WTC11 (cell line): ENCODE results near the gene KCNJ1. TPM values are rescaled to one million over a fixed set of nuclear protein-coding genes. Genes with fewer than 3 reads are reported as not detected.
A peak's percentile ranks its signal among the peaks of the same experiment; 100 is the strongest.

Experiments used
- ATAC-seq: fragments of 200-7000 bp; cut with Tn5 transposase; 2 replicates; pipeline ENCODE4 v1.10.0; 2021; ENCODE audit warnings: mild to moderate bottlenecking, moderate library complexity
- CTCF ChIA-PET: fragments of 300-600 bp; sonication (Branson Sonifier 250); formaldehyde crosslinking; loops from one replicate; lab custom pipeline; 2021; ENCODE audit warnings: antibody characterized with exemption; lab: Charles Lee
- POLR2A ChIA-PET: fragments of 350-600 bp; sonication (Branson Sonifier 250); formaldehyde crosslinking; loops from one replicate; lab custom pipeline; 2021; ENCODE audit warnings: antibody characterized with exemption; lab: Charles Lee
- DNase-seq: peaks from one replicate; pipeline ENCODE4 v3.0.0; 2021; ENCODE audit warnings: low spot score
- H3K27ac Mint-ChIP-seq: 2 replicates; pipeline ENCODE4 v1.8.0; 2021; ENCODE audit warnings: mixed read lengths
- H3K27me3 Mint-ChIP-seq: 2 replicates; pipeline ENCODE4 v1.8.0; 2021; ENCODE audit warnings: low read depth, mild to moderate bottlenecking, moderate library complexity, mixed read lengths
- H3K36me3 Mint-ChIP-seq: 2 replicates; pipeline ENCODE4 v1.8.0; 2021; ENCODE audit warnings: mixed read lengths
- H3K4me1 Mint-ChIP-seq: 2 replicates; pipeline ENCODE4 v1.8.0; 2022; ENCODE audit warnings: mixed read lengths
- H3K4me3 Mint-ChIP-seq: 2 replicates; pipeline ENCODE4 v1.8.0; 2021; ENCODE audit warnings: mild to moderate bottlenecking, moderate library complexity, mixed read lengths
- H3K9me3 Mint-ChIP-seq: 2 replicates; pipeline ENCODE4 v1.8.0; 2021; ENCODE audit warnings: mixed read lengths
- CREM ChIP-seq: sonication (generic); formaldehyde crosslinking; IDR thresholded peaks from 2 replicates; pipeline ENCODE4 v1.8.1; 2022; ENCODE audit warnings: mild to moderate bottlenecking, missing genetic modification reagents, moderate library complexity
- ELF4 ChIP-seq: sonication (generic); formaldehyde crosslinking; IDR thresholded peaks from 2 replicates; pipeline ENCODE4 v1.8.1; 2022; ENCODE audit warnings: low read depth, mild to moderate bottlenecking, moderate library complexity, missing genetic modification reagents
- FOXP1 ChIP-seq: sonication (generic); formaldehyde crosslinking; IDR thresholded peaks from 2 replicates; pipeline ENCODE4 v1.8.0; 2022; ENCODE audit warnings: missing genetic modification reagents, mild to moderate bottlenecking, moderate library complexity, borderline replicate concordance
- GRHL2 ChIP-seq: fragments of 250-450 bp; sonication (Bioruptor Pico); IDR thresholded peaks from 2 replicates; pipeline ENCODE4 v1.8.0; 2022; ENCODE audit warnings: mild to moderate bottlenecking, moderate library complexity; ENCODE audit not compliant: insufficient replicate concordance, severe bottlenecking
- NFE2L1 ChIP-seq: sonication (generic); formaldehyde crosslinking; IDR thresholded peaks from 2 replicates; pipeline ENCODE4 v1.8.1; 2023; ENCODE audit warnings: missing genetic modification reagents
- NFYB ChIP-seq: sonication (generic); formaldehyde crosslinking; conservative IDR thresholded peaks from 2 replicates; pipeline ENCODE4 v1.8.0; 2022; ENCODE audit warnings: low read depth, missing genetic modification reagents
- PRRX2 ChIP-seq: fragments of 250-450 bp; sonication (Bioruptor Pico); IDR thresholded peaks from 2 replicates; pipeline ENCODE4 v1.8.0; 2021; ENCODE audit warnings: mild to moderate bottlenecking
- TCF7 ChIP-seq: sonication (generic); formaldehyde crosslinking; IDR thresholded peaks from 2 replicates; pipeline ENCODE4 v1.8.0; 2022; ENCODE audit warnings: mild to moderate bottlenecking, low read depth, missing genetic modification reagents, moderate library complexity
- ZNF121 ChIP-seq: sonication (generic); formaldehyde crosslinking; IDR thresholded peaks from 2 replicates; pipeline ENCODE4 v1.8.0; 2023; ENCODE audit warnings: missing genetic modification reagents
- ZNF232 ChIP-seq: sonication (generic); formaldehyde crosslinking; IDR thresholded peaks from 2 replicates; pipeline ENCODE4 v1.8.0; 2022; ENCODE audit warnings: mild to moderate bottlenecking, missing genetic modification reagents
- ZNF396 ChIP-seq: fragments of 250-450 bp; sonication (Bioruptor Pico); IDR thresholded peaks from 2 replicates; pipeline ENCODE4 v1.8.0; 2021; ENCODE audit warnings: mild to moderate bottlenecking, moderate library complexity, borderline replicate concordance
- ZNF671 ChIP-seq: fragments of 250-450 bp; sonication (Bioruptor Pico); IDR thresholded peaks from 2 replicates; pipeline ENCODE4 v1.8.0; 2021; ENCODE audit warnings: mild to moderate bottlenecking
- total RNA-seq: library from RNA; stranded (reverse); gene quantifications from 3 replicates; pipeline ENCODE4 v1.2.3, GENCODE V29; 2021
- TF ChIP-seq, protein P1 (sequence below): fragments of 250-450 bp; sonication (Bioruptor Pico); IDR thresholded peaks from 2 replicates; pipeline ENCODE4 v1.9.0; 2021; ENCODE audit warnings: moderate library complexity, mild to moderate bottlenecking, inconsistent platforms, borderline replicate concordance
- TF ChIP-seq, protein P2 (sequence below): fragments of 250-450 bp; sonication (Bioruptor Pico); IDR thresholded peaks from 2 replicates; pipeline ENCODE4 v1.8.0; 2021; ENCODE audit warnings: mild to moderate bottlenecking
- TF ChIP-seq, protein P3 (sequence below): sonication (generic); formaldehyde crosslinking; IDR thresholded peaks from 2 replicates; pipeline ENCODE4 v1.8.1; 2022; ENCODE audit warnings: mild to moderate bottlenecking, moderate library complexity, missing genetic modification reagents
- TF ChIP-seq, protein P4 (sequence below): sonication (generic); formaldehyde crosslinking; IDR thresholded peaks from 2 replicates; pipeline ENCODE4 v1.8.1; 2022; ENCODE audit warnings: missing genetic modification reagents, borderline replicate concordance
- TF ChIP-seq, protein P5 (sequence below): sonication (generic); formaldehyde crosslinking; IDR thresholded peaks from 2 replicates; pipeline ENCODE4 v1.8.0; 2022; ENCODE audit warnings: mild to moderate bottlenecking, missing genetic modification reagents
- TF ChIP-seq, protein P6 (sequence below): sonication (generic); formaldehyde crosslinking; IDR thresholded peaks from 2 replicates; pipeline ENCODE4 v1.8.1; 2023; ENCODE audit warnings: mild to moderate bottlenecking, missing genetic modification reagents
- TF ChIP-seq, protein P7 (sequence below): fragments of 250-450 bp; sonication (Bioruptor Pico); IDR thresholded peaks from 2 replicates; pipeline ENCODE4 v1.9.0; 2021; ENCODE audit warnings: mild to moderate bottlenecking, borderline replicate concordance
- TF ChIP-seq, protein P8 (sequence below): sonication (generic); formaldehyde crosslinking; IDR thresholded peaks from 2 replicates; pipeline ENCODE4 v1.8.1; 2022; ENCODE audit warnings: low read depth, mild to moderate bottlenecking, moderate library complexity, missing genetic modification reagents, borderline replicate concordance

KCNJ1 gene
- total RNA-seq, 1 experiment from 2014 or later, result 0.24 TPM

DNA sequence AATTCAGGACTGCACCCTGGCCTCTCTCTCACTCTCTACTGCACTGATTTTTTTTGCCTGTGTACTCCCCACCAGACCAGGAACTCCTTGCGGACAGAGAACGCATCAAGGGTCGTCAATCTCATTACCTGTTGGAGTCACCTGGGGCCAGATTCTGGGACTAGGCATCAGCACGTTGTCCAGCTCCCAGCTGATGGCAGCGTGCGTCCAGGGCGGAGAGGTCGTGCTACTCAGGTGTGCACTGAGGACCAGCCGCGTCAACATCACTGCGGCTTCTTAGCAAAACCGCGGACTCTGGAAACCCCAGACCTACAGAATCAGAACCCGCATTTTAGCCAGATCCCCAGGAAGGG, 37.2 kb upstream of the KCNJ1 start:
- ChIA-PET CTCF (interaction anchor here (1.0 to 10.5 kb wide), 9 partner anchors 15 to 747 kb away, joined by 3 to 245 read pairs (median 6); partner anchors contain the start of gene KCNJ5), POLR2A (no interaction called here)
- Mint-ChIP-seq H3K36me3 (no peaks in the 10 kb centered on the region; the same call in 1 of the 2 replicates), H3K27ac (no peak overlapping the region), H3K9me3 (no peaks in the 10 kb centered on the region; the same call in 1 of the 2 replicates), H3K4me3 (peak overlapping the region; percentile 70), H3K27me3 (peaks cover 93% of the 10 kb centered on the region), H3K4me1 (peaks cover 40% of the 10 kb centered on the region)
- DNase-seq (no peak), ATAC-seq (no peak)
- no peak for TF ChIP-seq CREM
- TF ChIP-seq TCF7 (CRISPR knock-in tag), result no peak
- no peak for TF ChIP-seq FOXP1 (CRISPR knock-in tag)
- TF ChIP-seq, protein P1, sequence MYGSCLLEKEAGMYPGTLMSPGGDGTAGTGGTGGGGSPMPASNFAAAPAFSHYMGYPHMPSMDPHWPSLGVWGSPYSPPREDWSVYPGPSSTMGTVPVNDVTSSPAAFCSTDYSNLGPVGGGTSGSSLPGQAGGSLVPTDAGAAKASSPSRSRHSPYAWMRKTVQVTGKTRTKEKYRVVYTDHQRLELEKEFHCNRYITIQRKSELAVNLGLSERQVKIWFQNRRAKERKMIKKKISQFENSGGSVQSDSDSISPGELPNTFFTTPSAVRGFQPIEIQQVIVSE, result no peak
- TF ChIP-seq NFYB, result no peak
- TF ChIP-seq, protein P2, sequence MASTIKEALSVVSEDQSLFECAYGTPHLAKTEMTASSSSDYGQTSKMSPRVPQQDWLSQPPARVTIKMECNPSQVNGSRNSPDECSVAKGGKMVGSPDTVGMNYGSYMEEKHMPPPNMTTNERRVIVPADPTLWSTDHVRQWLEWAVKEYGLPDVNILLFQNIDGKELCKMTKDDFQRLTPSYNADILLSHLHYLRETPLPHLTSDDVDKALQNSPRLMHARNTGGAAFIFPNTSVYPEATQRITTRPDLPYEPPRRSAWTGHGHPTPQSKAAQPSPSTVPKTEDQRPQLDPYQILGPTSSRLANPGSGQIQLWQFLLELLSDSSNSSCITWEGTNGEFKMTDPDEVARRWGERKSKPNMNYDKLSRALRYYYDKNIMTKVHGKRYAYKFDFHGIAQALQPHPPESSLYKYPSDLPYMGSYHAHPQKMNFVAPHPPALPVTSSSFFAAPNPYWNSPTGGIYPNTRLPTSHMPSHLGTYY (CRISPR knock-in tag), result no peak
- no peak for TF ChIP-seq ZNF232 (CRISPR knock-in tag)
- TF ChIP-seq ZNF671 (CRISPR knock-in tag), result no peak
- TF ChIP-seq, protein P3, sequence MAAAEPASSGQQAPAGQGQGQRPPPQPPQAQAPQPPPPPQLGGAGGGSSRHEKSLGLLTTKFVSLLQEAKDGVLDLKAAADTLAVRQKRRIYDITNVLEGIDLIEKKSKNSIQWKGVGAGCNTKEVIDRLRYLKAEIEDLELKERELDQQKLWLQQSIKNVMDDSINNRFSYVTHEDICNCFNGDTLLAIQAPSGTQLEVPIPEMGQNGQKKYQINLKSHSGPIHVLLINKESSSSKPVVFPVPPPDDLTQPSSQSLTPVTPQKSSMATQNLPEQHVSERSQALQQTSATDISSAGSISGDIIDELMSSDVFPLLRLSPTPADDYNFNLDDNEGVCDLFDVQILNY (CRISPR knock-in tag), result no peak
- TF ChIP-seq ZNF396 (CRISPR knock-in tag), result no peak
- no peak for TF ChIP-seq ZNF121
- TF ChIP-seq, all 79 proteins: peak for 0

DNA sequence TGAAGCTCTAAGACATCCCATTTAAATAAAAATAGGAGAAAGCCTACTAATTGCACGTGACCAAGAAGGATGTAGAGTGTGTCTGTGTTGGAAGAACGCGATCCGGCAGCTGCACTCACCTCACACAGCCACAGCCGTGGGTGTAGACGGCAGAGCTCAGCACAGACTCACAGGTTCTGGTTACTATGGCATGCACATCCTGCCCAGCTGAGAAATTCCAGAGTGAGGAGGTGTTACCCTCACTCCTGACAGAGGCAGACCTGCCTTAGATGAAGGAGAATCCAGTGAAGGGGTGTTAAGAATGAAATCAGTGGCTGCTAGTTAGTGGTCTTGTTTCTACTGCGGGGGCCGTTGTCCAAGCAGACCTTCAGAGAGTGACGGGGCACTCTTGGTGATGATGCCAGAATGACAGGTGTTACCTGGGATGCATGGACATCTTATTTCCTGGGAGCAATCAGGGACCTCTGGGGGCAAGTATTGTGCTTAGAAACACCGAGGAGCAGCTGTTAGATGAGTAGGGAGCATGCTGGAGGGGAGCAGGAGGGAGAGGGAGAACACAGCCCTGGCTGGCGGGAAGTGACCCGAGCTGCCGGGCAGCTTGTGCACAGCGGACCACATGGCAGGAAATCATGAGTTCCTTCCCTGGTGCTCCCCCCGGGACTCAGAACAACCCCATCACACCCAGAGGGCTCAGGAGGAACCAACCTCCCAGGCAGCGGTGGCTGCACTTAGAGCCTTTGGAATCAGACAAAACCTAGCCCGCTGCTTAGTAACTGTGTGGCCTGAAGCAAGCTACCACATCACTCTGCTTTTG, 36.4 kb upstream of the KCNJ1 start:
- Mint-ChIP-seq H3K4me1 (peaks cover 40% of the 10 kb centered on the region), H3K36me3 (no peaks in the 10 kb centered on the region; the same call in 1 of the 2 replicates), H3K9me3 (no peaks in the 10 kb centered on the region; the same call in 1 of the 2 replicates), H3K4me3 (peak overlapping the region; percentile 70), H3K27ac (no peak overlapping the region), H3K27me3 (peaks cover 93% of the 10 kb centered on the region)
- ATAC-seq, result peak; percentile 5; the same call in 1 of the 2 replicates
- DNase-seq, result no peak
- ChIA-PET CTCF (interaction anchor here (1.0 to 10.5 kb wide), 9 partner anchors 15 to 746 kb away, joined by 3 to 245 read pairs (median 6); partner anchors contain the start of gene KCNJ5), POLR2A (interaction anchor here (0.6 kb wide), 1 partner anchor 91 kb away, joined by 3 read pairs; no protein-coding TSS in a partner anchor)
- TF ChIP-seq, protein P4, sequence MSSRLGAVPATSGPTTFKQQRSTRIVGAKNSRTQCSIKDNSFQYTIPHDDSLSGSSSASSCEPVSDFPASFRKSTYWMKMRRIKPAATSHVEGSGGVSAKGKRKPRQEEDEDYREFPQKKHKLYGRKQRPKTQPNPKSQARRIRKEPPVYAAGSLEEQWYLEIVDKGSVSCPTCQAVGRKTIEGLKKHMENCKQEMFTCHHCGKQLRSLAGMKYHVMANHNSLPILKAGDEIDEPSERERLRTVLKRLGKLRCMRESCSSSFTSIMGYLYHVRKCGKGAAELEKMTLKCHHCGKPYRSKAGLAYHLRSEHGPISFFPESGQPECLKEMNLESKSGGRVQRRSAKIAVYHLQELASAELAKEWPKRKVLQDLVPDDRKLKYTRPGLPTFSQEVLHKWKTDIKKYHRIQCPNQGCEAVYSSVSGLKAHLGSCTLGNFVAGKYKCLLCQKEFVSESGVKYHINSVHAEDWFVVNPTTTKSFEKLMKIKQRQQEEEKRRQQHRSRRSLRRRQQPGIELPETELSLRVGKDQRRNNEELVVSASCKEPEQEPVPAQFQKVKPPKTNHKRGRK, result no peak
- TF ChIP-seq, protein P5, sequence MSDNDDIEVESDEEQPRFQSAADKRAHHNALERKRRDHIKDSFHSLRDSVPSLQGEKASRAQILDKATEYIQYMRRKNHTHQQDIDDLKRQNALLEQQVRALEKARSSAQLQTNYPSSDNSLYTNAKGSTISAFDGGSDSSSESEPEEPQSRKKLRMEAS (CRISPR knock-in tag), result no peak; the same call in 1 of the 2 replicates
- TF ChIP-seq ELF4 (CRISPR knock-in tag) (no peak), NFE2L1 (CRISPR knock-in tag) (no peak), GRHL2 (CRISPR knock-in tag) (no peak), PRRX2 (CRISPR knock-in tag) (no peak), NFYB (no peak)
- TF ChIP-seq, protein P6, sequence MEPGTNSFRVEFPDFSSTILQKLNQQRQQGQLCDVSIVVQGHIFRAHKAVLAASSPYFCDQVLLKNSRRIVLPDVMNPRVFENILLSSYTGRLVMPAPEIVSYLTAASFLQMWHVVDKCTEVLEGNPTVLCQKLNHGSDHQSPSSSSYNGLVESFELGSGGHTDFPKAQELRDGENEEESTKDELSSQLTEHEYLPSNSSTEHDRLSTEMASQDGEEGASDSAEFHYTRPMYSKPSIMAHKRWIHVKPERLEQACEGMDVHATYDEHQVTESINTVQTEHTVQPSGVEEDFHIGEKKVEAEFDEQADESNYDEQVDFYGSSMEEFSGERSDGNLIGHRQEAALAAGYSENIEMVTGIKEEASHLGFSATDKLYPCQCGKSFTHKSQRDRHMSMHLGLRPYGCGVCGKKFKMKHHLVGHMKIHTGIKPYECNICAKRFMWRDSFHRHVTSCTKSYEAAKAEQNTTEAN (CRISPR knock-in tag), result no peak
- TF ChIP-seq, protein P7, sequence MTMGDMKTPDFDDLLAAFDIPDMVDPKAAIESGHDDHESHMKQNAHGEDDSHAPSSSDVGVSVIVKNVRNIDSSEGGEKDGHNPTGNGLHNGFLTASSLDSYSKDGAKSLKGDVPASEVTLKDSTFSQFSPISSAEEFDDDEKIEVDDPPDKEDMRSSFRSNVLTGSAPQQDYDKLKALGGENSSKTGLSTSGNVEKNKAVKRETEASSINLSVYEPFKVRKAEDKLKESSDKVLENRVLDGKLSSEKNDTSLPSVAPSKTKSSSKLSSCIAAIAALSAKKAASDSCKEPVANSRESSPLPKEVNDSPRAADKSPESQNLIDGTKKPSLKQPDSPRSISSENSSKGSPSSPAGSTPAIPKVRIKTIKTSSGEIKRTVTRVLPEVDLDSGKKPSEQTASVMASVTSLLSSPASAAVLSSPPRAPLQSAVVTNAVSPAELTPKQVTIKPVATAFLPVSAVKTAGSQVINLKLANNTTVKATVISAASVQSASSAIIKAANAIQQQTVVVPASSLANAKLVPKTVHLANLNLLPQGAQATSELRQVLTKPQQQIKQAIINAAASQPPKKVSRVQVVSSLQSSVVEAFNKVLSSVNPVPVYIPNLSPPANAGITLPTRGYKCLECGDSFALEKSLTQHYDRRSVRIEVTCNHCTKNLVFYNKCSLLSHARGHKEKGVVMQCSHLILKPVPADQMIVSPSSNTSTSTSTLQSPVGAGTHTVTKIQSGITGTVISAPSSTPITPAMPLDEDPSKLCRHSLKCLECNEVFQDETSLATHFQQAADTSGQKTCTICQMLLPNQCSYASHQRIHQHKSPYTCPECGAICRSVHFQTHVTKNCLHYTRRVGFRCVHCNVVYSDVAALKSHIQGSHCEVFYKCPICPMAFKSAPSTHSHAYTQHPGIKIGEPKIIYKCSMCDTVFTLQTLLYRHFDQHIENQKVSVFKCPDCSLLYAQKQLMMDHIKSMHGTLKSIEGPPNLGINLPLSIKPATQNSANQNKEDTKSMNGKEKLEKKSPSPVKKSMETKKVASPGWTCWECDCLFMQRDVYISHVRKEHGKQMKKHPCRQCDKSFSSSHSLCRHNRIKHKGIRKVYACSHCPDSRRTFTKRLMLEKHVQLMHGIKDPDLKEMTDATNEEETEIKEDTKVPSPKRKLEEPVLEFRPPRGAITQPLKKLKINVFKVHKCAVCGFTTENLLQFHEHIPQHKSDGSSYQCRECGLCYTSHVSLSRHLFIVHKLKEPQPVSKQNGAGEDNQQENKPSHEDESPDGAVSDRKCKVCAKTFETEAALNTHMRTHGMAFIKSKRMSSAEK, result no peak
- TF ChIP-seq, protein P8, sequence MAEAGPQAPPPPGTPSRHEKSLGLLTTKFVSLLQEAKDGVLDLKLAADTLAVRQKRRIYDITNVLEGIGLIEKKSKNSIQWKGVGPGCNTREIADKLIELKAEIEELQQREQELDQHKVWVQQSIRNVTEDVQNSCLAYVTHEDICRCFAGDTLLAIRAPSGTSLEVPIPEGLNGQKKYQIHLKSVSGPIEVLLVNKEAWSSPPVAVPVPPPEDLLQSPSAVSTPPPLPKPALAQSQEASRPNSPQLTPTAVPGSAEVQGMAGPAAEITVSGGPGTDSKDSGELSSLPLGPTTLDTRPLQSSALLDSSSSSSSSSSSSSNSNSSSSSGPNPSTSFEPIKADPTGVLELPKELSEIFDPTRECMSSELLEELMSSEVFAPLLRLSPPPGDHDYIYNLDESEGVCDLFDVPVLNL (CRISPR knock-in tag), result no peak
